EH (cell line): ENCODE results near the gene CHP1.
"Not testable (repeated sequence)": the region's sequence is repeated elsewhere in the genome, so short reads cannot be mapped to it uniquely, and the experiment has no call there.

Experiments used
- DNase-seq: peaks from one replicate; pipeline ENCODE4 v3.0.0-alpha.2; 2015; ENCODE audit warnings: low read depth

Gene CHP1

GRCh38 chr15:41256577-41257038 lies 25.5 kb downstream of the CHP1 start:
- no peak for DNase-seq

- DNase-seq = no peak
These were observed 27.8 kb downstream of the CHP1 start for GRCh38 chr15:41258750-41259471.

GRCh38 chr15:41259546-41260189 lies 28.6 kb downstream of the CHP1 start:
- no peak for DNase-seq

GRCh38 chr15:41260924-41261323 lies 29.9 kb downstream of the CHP1 start:
- DNase-seq = not testable (repeated sequence)

- no peak for DNase-seq
These were observed 31.5 kb downstream of the CHP1 start for GRCh38 chr15:41262571-41262970.

- DNase-seq = peak; percentile 21
These were observed 32.9 kb downstream of the CHP1 start for GRCh38 chr15:41263891-41264351.

- DNase-seq = no peak
These were observed 38.8 kb downstream of the CHP1 start for GRCh38 chr15:41269887-41270286.

- no peak for DNase-seq
These were observed 45.8 kb downstream of the CHP1 start for GRCh38 chr15:41276831-41277230.

- DNase-seq = no peak
These were observed 47.3 kb downstream of the CHP1 start for GRCh38 chr15:41278319-41278718.

- no peak for DNase-seq
These were observed 48.6 kb downstream of the CHP1 start for GRCh38 chr15:41279535-41280283.

- peak; percentile 91 for DNase-seq
These were observed 50.2 kb downstream of the CHP1 start for GRCh38 chr15:41281236-41281635.

GRCh38 chr15:41282436-41282835 lies 51.4 kb downstream of the CHP1 start:
- DNase-seq = not testable (repeated sequence)

GRCh38 chr15:41282980-41283652 lies 52.0 kb downstream of the CHP1 start:
- DNase-seq = not testable (repeated sequence)

GRCh38 chr15:41283653-41284426 lies 52.8 kb downstream of the CHP1 start:
- DNase-seq = peak; percentile 99

GRCh38 chr15:41284427-41285177 lies 53.5 kb downstream of the CHP1 start:
- peak; percentile 27 for DNase-seq

- no peak for DNase-seq
These were observed 54.2 kb downstream of the CHP1 start for GRCh38 chr15:41285285-41285684.

GRCh38 chr15:41286665-41287333 lies 55.7 kb downstream of the CHP1 start:
- DNase-seq = peak; percentile 61

- DNase-seq = no peak
These were observed 57.4 kb downstream of the CHP1 start for GRCh38 chr15:41288464-41288863.

- DNase-seq = no peak
These were observed 58.9 kb downstream of the CHP1 start for GRCh38 chr15:41289953-41290352.

GRCh38 chr15:41291065-41291631 lies 60.1 kb downstream of the CHP1 start:
- no peak for DNase-seq
